Heart left ventricle (tissue), 16 donors: ENCODE data around the gene GADL1. TPM values are rescaled to one million over a fixed set of nuclear protein-coding genes. Genes with fewer than 3 reads are reported as not detected.

Experiments used
- ATAC-seq, 4 donors: fragments of 200-7000 bp; cut with Tn5 transposase; one replicate each; pipeline ENCODE4 v1.9.1; 2020 to 2022; ENCODE audit warnings: moderate library complexity in 4 of 4, mild to moderate bottlenecking in 3 of 4, moderate number of reproducible peaks in 1 of 4
- DNase-seq, 5 donors: peaks; one replicate each; pipeline ENCODE4 v3.0.0-alpha.2; 2020
- H3K27ac ChIP-seq, 12 donors: fragments of 200-600 bp; sonication (generic) in 4 of 12; one replicate each; pipeline versions ENCODE4 v1.5.0 to v1.8.0; 2016 to 2022; ENCODE audit warnings: mild to moderate bottlenecking in 2 of 12
- H3K27me3 ChIP-seq, 9 donors: fragments of 200-600 bp; sonication (generic) in 2 of 9; one replicate each; pipeline versions ENCODE4 v1.5.1 to v1.8.0; 2016 to 2022; ENCODE audit warnings: mild to moderate bottlenecking in 3 of 9
- H3K36me3 ChIP-seq, 9 donors: fragments of 200-600 bp; sonication (generic) in 2 of 9; one replicate each; pipeline versions ENCODE4 v1.5.0 to v1.8.0; 2018 to 2022; ENCODE audit warnings: mild to moderate bottlenecking in 2 of 9
- H3K4me1 ChIP-seq, 12 donors: fragments of 200-600 bp; sonication (generic) in 4 of 12; one replicate each; pipeline versions ENCODE4 v1.5.0 to v1.8.0; 2016 to 2022; ENCODE audit warnings: mild to moderate bottlenecking in 3 of 12
- H3K4me3 ChIP-seq, 12 donors: fragments of 200-600 bp; sonication (generic) in 4 of 12; one replicate each; pipeline versions ENCODE4 v1.5.0 to v1.8.0; 2017 to 2022; ENCODE audit warnings: mild to moderate bottlenecking in 9 of 12, moderate library complexity in 4 of 12
- H3K9me3 ChIP-seq, 12 donors: fragments of 200-600 bp; sonication (generic) in 4 of 12; one replicate each; pipeline versions ENCODE4 v1.5.0 to v1.8.0; 2016 to 2022; ENCODE audit warnings: mild to moderate bottlenecking in 1 of 12
- POLR2A ChIP-seq, 2 donors: fragments of 450-650 bp; IDR thresholded peaks; one replicate each; pipeline ENCODE4 v1.6.1; 2017; ENCODE audit warnings: antibody characterized with exemption in 2 of 2, mild to moderate bottlenecking in 2 of 2, moderate library complexity in 2 of 2
- WGBS, 4 donors: extraction: QIAGEN DNeasy Blood & Tissue Kit in 2 of 4; methylation state at CpG; one replicate each; pipeline versions ENCODE4 v1.1.5 to v1.1.7; 2013 to 2018; 5-methylcytosine and 5-hydroxymethylcytosine counted together
- intact Hi-C, 10 donors: fragments of 100-400 bp; cut with DNase I; formaldehyde crosslinking; loops; one replicate each; pipeline versions ENCODE4 v1.11.1 to v1.14.2; 2022
- polyA plus RNA-seq, 2 donors: library from polyadenylated mRNA; stranded (reverse); fragments of 200-250 nt; gene quantifications; one replicate each; pipeline ENCODE4 v1.2.3, GENCODE V29; 2013
- total RNA-seq, 9 donors: library from RNA; depleted of rRNA in 2 of 9; stranded (reverse); fragments of >200 nt in 2 of 9; fragmentation: NEBNext Ultra II Directional in 3 of 9; extraction: Animal tissue kit (Norgen Biotek cat#: 25700) in 3 of 9; gene quantifications; one replicate each; pipeline versions ENCODE4 v1.1.0 to v1.2.4, GENCODE V29; 2016 to 2023
- TF ChIP-seq, protein P1 (sequence below), 12 donors: fragments of 200-600 bp; sonication (generic) in 4 of 12; IDR thresholded peaks; one replicate each; pipeline versions ENCODE4 v1.5.0 to v1.8.0; 2018 to 2022; ENCODE audit warnings: antibody characterized with exemption in 12 of 12, mild to moderate bottlenecking in 5 of 12
- donor health status: ischemic (EF 13 %, LVEDD 7.1; RV severe dilation, severe dysfunction).
- donor health status: healthy with polysubstance abuse.
- donor health status: DM: no; HTN: yes; CAD: no.
- donor health status: DM: no; HTN: no; CAD: no.
- donor health status: ischemic (EF 25% LVEDD 6.9; RV normal size, moderate dysfunction).
- donor health status: ischemic (EF 25% LVEDD 5.7; RV mildly dilated, moderate dysfunction).
- donor health status: healthy.
- donor health status: DM: yes; HTN: yes; CAD: no.
- donor health status: ischemic (EF 35%, LVEDD 5.7; RV mildly dilated, moderate dysfunction).
- donor health status: nonischemic (EF 11% LVEDD 7.7; RV severe dilation, severe dysfunction).
- donor health status: DM: yes; HTN: yes; CAD: no.
- donor health status: PGD.
- donor health status: ischemic (EF 29% LVEDD 5.4; RV normal size, mild dysfunction).
- donor health status: nonischemic (EF 23%, LVEDD 6.1; RV moderate dilation, normal function).

GADL1 gene
- total and polyA plus RNA-seq, 11 donors: 0.03 to 0.59 (median 0.18) TPM; not detected in 3

DNA sequence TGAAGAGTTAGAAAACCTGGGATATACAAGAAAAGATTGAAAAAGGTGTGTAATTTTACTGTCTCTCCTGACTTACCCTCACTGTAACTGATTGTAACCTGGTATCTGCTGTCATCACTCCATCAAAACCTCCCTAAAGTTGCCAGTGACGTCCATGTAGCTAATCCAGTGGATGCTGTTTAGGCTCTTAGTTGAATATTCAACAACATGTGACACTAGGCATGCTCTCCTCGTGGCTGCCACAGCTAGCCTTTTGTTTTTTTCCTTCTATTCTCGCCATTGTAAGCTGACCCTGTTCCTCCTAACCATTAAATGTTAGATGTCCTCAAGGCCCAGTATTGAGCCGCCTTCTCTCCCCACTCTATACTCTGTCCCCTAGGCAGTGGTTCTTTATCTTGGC, 41.6 kb downstream of the GADL1 start:
- no peak for TF ChIP-seq POLR2A (IDR thresholded peaks at IDR 0.05)
- TF ChIP-seq, protein P1, sequence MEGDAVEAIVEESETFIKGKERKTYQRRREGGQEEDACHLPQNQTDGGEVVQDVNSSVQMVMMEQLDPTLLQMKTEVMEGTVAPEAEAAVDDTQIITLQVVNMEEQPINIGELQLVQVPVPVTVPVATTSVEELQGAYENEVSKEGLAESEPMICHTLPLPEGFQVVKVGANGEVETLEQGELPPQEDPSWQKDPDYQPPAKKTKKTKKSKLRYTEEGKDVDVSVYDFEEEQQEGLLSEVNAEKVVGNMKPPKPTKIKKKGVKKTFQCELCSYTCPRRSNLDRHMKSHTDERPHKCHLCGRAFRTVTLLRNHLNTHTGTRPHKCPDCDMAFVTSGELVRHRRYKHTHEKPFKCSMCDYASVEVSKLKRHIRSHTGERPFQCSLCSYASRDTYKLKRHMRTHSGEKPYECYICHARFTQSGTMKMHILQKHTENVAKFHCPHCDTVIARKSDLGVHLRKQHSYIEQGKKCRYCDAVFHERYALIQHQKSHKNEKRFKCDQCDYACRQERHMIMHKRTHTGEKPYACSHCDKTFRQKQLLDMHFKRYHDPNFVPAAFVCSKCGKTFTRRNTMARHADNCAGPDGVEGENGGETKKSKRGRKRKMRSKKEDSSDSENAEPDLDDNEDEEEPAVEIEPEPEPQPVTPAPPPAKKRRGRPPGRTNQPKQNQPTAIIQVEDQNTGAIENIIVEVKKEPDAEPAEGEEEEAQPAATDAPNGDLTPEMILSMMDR (IDR thresholded peaks at IDR 0.05): no peak
- 47 to 58% (median 52%) methylated on average over 4 of the region's 4 CpGs for WGBS, 4 donors
- intact Hi-C loops: no loop called here
- Histone ChIP-seq H3K9me3 (no peaks in the 10 kb centered on the region), H3K36me3 (no peaks in the 10 kb centered on the region), H3K4me3 (no peak overlapping the region), H3K27ac (no peak overlapping the region), H3K27me3 (no peaks in the 10 kb centered on the region), H3K4me1 (peaks cover 0 to 15% (median 0%) of the 10 kb centered on the region in 12 donors)
- ATAC-seq (peak in 2 of 4 donors; percentile 41 to 51), DNase-seq (no peak)

GRCh38 chr3:30848087-30848779, 46.2 kb downstream of the GADL1 start:
- intact Hi-C loops: no loop called here
- no peak overlapping the region for H3K27ac ChIP-seq
- DNase-seq (no peak), ATAC-seq (peak in 2 of 4 donors; percentile 53 to 63)
- TF ChIP-seq, protein P1 (IDR thresholded peaks at IDR 0.05): no peak
- no peak for TF ChIP-seq POLR2A (IDR thresholded peaks at IDR 0.05)
- no peaks in the 10 kb centered on the region for H3K9me3 ChIP-seq
- H3K4me3 ChIP-seq: no peak overlapping the region
- H3K36me3 ChIP-seq: no peaks in the 10 kb centered on the region
- 54 to 65% (median 63%) methylated on average over 3 of the region's 3 CpGs for WGBS, 4 donors
- H3K27me3 ChIP-seq: no peaks in the 10 kb centered on the region
- peaks cover 0 to 15% (median 0%) of the 10 kb centered on the region in 12 donors for H3K4me1 ChIP-seq

DNA sequence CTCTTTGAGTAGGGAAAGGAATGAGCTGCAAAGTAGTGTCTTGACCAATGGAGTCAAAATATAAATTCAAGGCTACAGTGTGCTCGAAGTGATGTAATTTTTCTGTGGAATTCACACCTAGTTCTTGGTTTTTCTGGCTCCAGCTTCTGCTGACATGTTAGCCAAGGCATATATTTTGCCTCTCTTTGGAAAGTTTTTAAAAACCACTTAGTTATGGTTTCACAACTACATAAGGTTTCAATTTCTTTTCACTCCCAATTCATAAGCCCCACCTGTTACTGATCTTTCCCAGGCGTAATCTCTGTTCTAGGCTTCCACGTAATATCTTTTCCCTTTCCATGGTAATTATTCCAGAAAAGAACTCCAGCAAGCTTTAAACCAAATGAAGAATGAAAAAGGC, 46.9 kb downstream of the GADL1 start:
- ATAC-seq (no peak), DNase-seq (no peak)
- H3K9me3 ChIP-seq: no peaks in the 10 kb centered on the region
- H3K36me3 ChIP-seq: no peaks in the 10 kb centered on the region
- H3K4me3 ChIP-seq: no peak overlapping the region
- intact Hi-C loops: no loop called here
- WGBS, 4 donors: 71 to 86% (median 79%) methylated on average over 3 of the region's 3 CpGs
- no peak overlapping the region for H3K27ac ChIP-seq
- H3K27me3 ChIP-seq: no peaks in the 10 kb centered on the region
- peaks cover 0 to 8% (median 0%) of the 10 kb centered on the region in 12 donors for H3K4me1 ChIP-seq
- TF ChIP-seq, protein P1 (IDR thresholded peaks at IDR 0.05): no peak
- no peak for TF ChIP-seq POLR2A (IDR thresholded peaks at IDR 0.05)

- no peak overlapping the region for H3K4me3 ChIP-seq
- intact Hi-C loops: no loop called here
- no peak for DNase-seq
- no peak overlapping the region for H3K27ac ChIP-seq
- no peaks in the 10 kb centered on the region for H3K27me3 ChIP-seq
- no peak for ATAC-seq
- no peaks in the 10 kb centered on the region for H3K36me3 ChIP-seq
- no peaks in the 10 kb centered on the region for H3K9me3 ChIP-seq
- peaks cover 0 to 7% (median 0%) of the 10 kb centered on the region in 12 donors for H3K4me1 ChIP-seq
- 87 to 96% (median 93%) methylated on average over 2 of the region's 2 CpGs for WGBS, 4 donors
- no peak for TF ChIP-seq POLR2A (IDR thresholded peaks at IDR 0.05)
- TF ChIP-seq, protein P1 (IDR thresholded peaks at IDR 0.05): no peak
Measured at GRCh38 chr3:30845606-30846005, 48.9 kb downstream of the GADL1 start.
